H9 (cell line): ENCODE data around the gene KANK4. TPM values are rescaled to one million over a fixed set of nuclear protein-coding genes. Genes with fewer than 3 reads are reported as not detected.

Source experiments
- DNase-seq: peaks from one replicate; pipeline ENCODE4 v3.0.0-alpha.2; 2017
- H2AFZ ChIP-seq: one replicate; pipeline ENCODE4 v1.6.1; 2013; ENCODE audit warnings: mild to moderate bottlenecking, low read length, control low read depth, moderate library complexity
- H2AK5ac ChIP-seq: 2 replicates; pipeline ENCODE4 v1.6.1; 2013; ENCODE audit warnings: low read length, control low read depth, mixed read lengths; ENCODE audit not compliant: insufficient read length
- H2BK120ac ChIP-seq: one replicate; pipeline ENCODE4 v1.6.1; 2013; ENCODE audit warnings: low read depth, mild to moderate bottlenecking, low read length, control low read depth, inconsistent platforms; ENCODE audit not compliant: poor library complexity, severe bottlenecking
- H2BK12ac ChIP-seq: 2 replicates; pipeline ENCODE4 v1.6.1; 2013; ENCODE audit warnings: low read length, control low read depth, mixed read lengths, low read depth; ENCODE audit not compliant: insufficient read length
- H2BK15ac ChIP-seq: 2 replicates; pipeline ENCODE4 v1.6.1; 2013; ENCODE audit warnings: low read depth, low read length, control low read depth
- H2BK20ac ChIP-seq: one replicate; pipeline ENCODE4 v1.6.1; 2013; ENCODE audit warnings: low read depth, mild to moderate bottlenecking, low read length, control low read depth, inconsistent platforms; ENCODE audit not compliant: poor library complexity, severe bottlenecking
- H2BK5ac ChIP-seq: 2 replicates; pipeline ENCODE4 v1.6.1; 2013; ENCODE audit warnings: low read length, control low read depth, mixed read lengths; ENCODE audit not compliant: insufficient read length
- H3K14ac ChIP-seq: 2 replicates; pipeline ENCODE4 v1.6.1; 2013; ENCODE audit warnings: low read length, control low read depth; ENCODE audit not compliant: insufficient read depth
- H3K18ac ChIP-seq: 2 replicates; pipeline ENCODE4 v1.6.1; 2013; ENCODE audit warnings: low read depth, mild to moderate bottlenecking, mixed read lengths, low read length, control low read depth; ENCODE audit not compliant: insufficient read length
- H3K23ac ChIP-seq: 2 replicates; pipeline ENCODE4 v1.6.1; 2013; ENCODE audit warnings: low read length, control low read depth, mixed read lengths, low read depth; ENCODE audit not compliant: insufficient read length
- H3K23me2 ChIP-seq: 2 replicates; pipeline ENCODE4 v1.6.1; 2013; ENCODE audit warnings: low read depth, mild to moderate bottlenecking, mixed read lengths, low read length, control low read depth; ENCODE audit not compliant: insufficient read length, poor library complexity, severe bottlenecking
- H3K27ac ChIP-seq: 2 replicates; pipeline ENCODE4 v1.5.1; 2013; ENCODE audit warnings: low read length, control low read depth, mixed read lengths, low read depth; ENCODE audit not compliant: insufficient read length
- H3K27me3 ChIP-seq: 2 replicates; pipeline ENCODE4 v1.6.1; 2013; ENCODE audit warnings: low read length, control low read depth, inconsistent platforms; ENCODE audit not compliant: insufficient read depth
- H3K4ac ChIP-seq: 2 replicates; pipeline ENCODE4 v1.6.1; 2013; ENCODE audit warnings: low read depth, mild to moderate bottlenecking, control low read depth, inconsistent platforms, low read length, moderate library complexity
- H3K4me1 ChIP-seq: 2 replicates; pipeline ENCODE4 v1.6.1; 2013; ENCODE audit warnings: low read length, control low read depth, inconsistent platforms; ENCODE audit not compliant: insufficient read depth
- H3K4me2 ChIP-seq: 2 replicates; pipeline ENCODE4 v1.6.1; 2013; ENCODE audit warnings: low read length, control low read depth, mixed read lengths; ENCODE audit not compliant: insufficient read length, insufficient read depth
- H3K56ac ChIP-seq: 2 replicates; pipeline ENCODE4 v1.6.1; 2013; ENCODE audit warnings: low read depth, mild to moderate bottlenecking, mixed read lengths, low read length, control low read depth; ENCODE audit not compliant: insufficient read length
- H3K79me1 ChIP-seq: 2 replicates; pipeline ENCODE4 v1.6.1; 2013; ENCODE audit warnings: low read depth, mild to moderate bottlenecking, moderate library complexity, low read length, control low read depth, inconsistent platforms; ENCODE audit not compliant: insufficient read depth, poor library complexity, severe bottlenecking
- H3K79me2 ChIP-seq: 2 replicates; pipeline ENCODE4 v1.6.1; 2013; ENCODE audit warnings: low read length, control low read depth, inconsistent platforms; ENCODE audit not compliant: insufficient read depth
- H3K9ac ChIP-seq: 2 replicates; pipeline ENCODE4 v1.6.1; 2013; ENCODE audit warnings: low read length, control low read depth, mixed read lengths; ENCODE audit not compliant: insufficient read length; ENCODE audit errors: extremely low read depth
- H3K9me3 ChIP-seq: one replicate; pipeline ENCODE4 v1.6.1; 2013; ENCODE audit warnings: low read depth, low read length, inconsistent platforms; ENCODE audit not compliant: control insufficient read depth
- H3T11ph ChIP-seq: one replicate; pipeline ENCODE4 v1.6.1; 2013; ENCODE audit warnings: mild to moderate bottlenecking, low read length, control low read depth, inconsistent platforms
- H4K20me1 ChIP-seq: one replicate; pipeline ENCODE4 v1.6.1; 2013; ENCODE audit not compliant: control insufficient read depth, insufficient read length, insufficient read depth
- H4K5ac ChIP-seq: 2 replicates; pipeline ENCODE4 v1.6.1; 2013; ENCODE audit warnings: low read depth, mild to moderate bottlenecking, mixed read lengths, low read length, control low read depth; ENCODE audit not compliant: insufficient read length
- H4K8ac ChIP-seq: replicated peaks from 2 replicates; pipeline ENCODE4 v1.6.1; 2013; ENCODE audit warnings: low read length, control low read depth, mixed read lengths, low read depth; ENCODE audit not compliant: insufficient read length
- H4K91ac ChIP-seq: 2 replicates; pipeline ENCODE4 v1.6.1; 2013; ENCODE audit warnings: low read depth, mild to moderate bottlenecking, moderate library complexity, mixed read lengths, low read length, control low read depth; ENCODE audit not compliant: insufficient read length
- H3K27ac Mint-ChIP-seq, 3 experiments: 2 replicates in 2 of 3; 3 replicates in 1 of 3; pipeline ENCODE4 v1.8.0; 2020 to 2021; ENCODE audit warnings: mixed read lengths in 3 of 3, mild to moderate bottlenecking in 1 of 3, moderate library complexity in 1 of 3
- H3K27me3 Mint-ChIP-seq: 2 replicates; pipeline ENCODE4 v1.8.0; 2021; ENCODE audit warnings: low read depth, mild to moderate bottlenecking, moderate library complexity, mixed read lengths
- H3K36me3 Mint-ChIP-seq, 3 experiments: 2 replicates in 2 of 3; 3 replicates in 1 of 3; pipeline ENCODE4 v1.8.0; 2020 to 2021; ENCODE audit warnings: low read depth in 3 of 3, mixed read lengths in 3 of 3; ENCODE audit not compliant: insufficient read depth in 1 of 3
- H3K4me1 Mint-ChIP-seq, 2 experiments: 2 replicates each; pipeline ENCODE4 v1.8.0; 2020; ENCODE audit warnings: mixed read lengths in 2 of 2
- H3K4me3 Mint-ChIP-seq, 2 experiments: 2 replicates in 1 of 2; 3 replicates in 1 of 2; pipeline ENCODE4 v1.8.0; 2020 to 2021; ENCODE audit warnings: mild to moderate bottlenecking in 2 of 2, mixed read lengths in 2 of 2, moderate library complexity in 1 of 2
- H3K9me3 Mint-ChIP-seq, 2 experiments: 2 replicates in 1 of 2; 3 replicates in 1 of 2; pipeline ENCODE4 v1.8.0; 2020; ENCODE audit warnings: mild to moderate bottlenecking in 2 of 2, mixed read lengths in 2 of 2, moderate library complexity in 1 of 2
- WGBS: extraction: QIAGEN DNeasy Blood & Tissue Kit; methylation state at CpG from one replicate; pipeline ENCODE4 v1.1.7; 2013; ENCODE audit warnings: missing lambda C conversion rate, low lambda C conversion rate, mixed read lengths; ENCODE audit not compliant: insufficient read length; ENCODE audit errors: extremely low coverage; 5-methylcytosine and 5-hydroxymethylcytosine counted together
- total RNA-seq: library from RNA; stranded (reverse); gene quantifications from 2 replicates; pipeline ENCODE4 v1.2.1, GENCODE V29; 2021
- TF ChIP-seq, protein P1 (sequence below): fragments of 200-600 bp; sonication (generic); conservative IDR thresholded peaks from 3 replicates; pipeline ENCODE4 v1.8.0; 2021; ENCODE audit warnings: antibody characterized with exemption, mild to moderate bottlenecking

Gene KANK4
- total RNA-seq, 1 experiment from 2014 or later = 0.15 TPM

DNA sequence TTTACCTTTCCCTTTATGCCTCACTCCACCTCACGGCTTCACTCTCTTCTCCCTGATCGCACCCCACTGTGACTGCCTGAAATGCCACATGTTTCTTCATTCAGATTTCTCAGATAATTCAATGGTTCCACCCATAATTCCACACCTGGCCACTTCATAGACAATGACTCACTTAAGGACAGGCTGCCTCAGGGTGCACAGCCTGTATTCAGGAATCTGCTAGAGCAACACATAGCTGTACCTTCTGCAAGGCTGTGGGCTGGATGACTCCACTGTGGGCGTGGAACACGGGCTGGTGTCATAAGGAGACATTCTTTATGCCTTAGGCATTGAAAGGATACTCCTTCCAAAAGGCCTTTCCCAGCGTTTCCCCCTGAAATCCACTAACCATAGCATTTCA is 88.5 kb downstream of the KANK4 start:
- no peak overlapping the region for H2BK12ac ChIP-seq
- peaks cover 4% of the 10 kb centered on the region; the same call in 1 of the 2 replicates for H3K4me1 ChIP-seq
- H3K27me3 ChIP-seq = no peaks in the 10 kb centered on the region
- Mint-ChIP-seq H3K9me3 (no peaks in the 10 kb centered on the region), H3K27me3 (no peaks in the 10 kb centered on the region), H3K27ac (peak overlapping the region in 2 of 3 experiments; percentile 6 to 55; a peak in 1 of 7 replicates), H3K4me3 (no peak overlapping the region), H3K4me1 (peaks cover 46 to 53% of the 10 kb centered on the region in 2 experiments), H3K36me3 (peaks cover 17 to 34% (median 29%) of the 10 kb centered on the region in 3 experiments)
- peaks cover 4% of the 10 kb centered on the region for H3K23me2 ChIP-seq
- no peak overlapping the region for H4K91ac ChIP-seq
- H2BK15ac ChIP-seq = no peak overlapping the region
- H4K5ac ChIP-seq = no peak overlapping the region
- H3T11ph ChIP-seq = no peak overlapping the region
- H3K27ac ChIP-seq = no peak overlapping the region
- H3K18ac ChIP-seq = no peak overlapping the region
- H3K4ac ChIP-seq = no peak overlapping the region
- no peaks in the 10 kb centered on the region for H3K79me2 ChIP-seq
- no peak overlapping the region for H2BK5ac ChIP-seq
- no peak overlapping the region for H2BK120ac ChIP-seq
- H4K8ac ChIP-seq = no peak overlapping the region
- DNase-seq = no peak
- H3K79me1 ChIP-seq = no peaks in the 10 kb centered on the region
- H4K20me1 ChIP-seq = no peaks in the 10 kb centered on the region
- no peak overlapping the region for H2BK20ac ChIP-seq
- TF ChIP-seq, protein P1, sequence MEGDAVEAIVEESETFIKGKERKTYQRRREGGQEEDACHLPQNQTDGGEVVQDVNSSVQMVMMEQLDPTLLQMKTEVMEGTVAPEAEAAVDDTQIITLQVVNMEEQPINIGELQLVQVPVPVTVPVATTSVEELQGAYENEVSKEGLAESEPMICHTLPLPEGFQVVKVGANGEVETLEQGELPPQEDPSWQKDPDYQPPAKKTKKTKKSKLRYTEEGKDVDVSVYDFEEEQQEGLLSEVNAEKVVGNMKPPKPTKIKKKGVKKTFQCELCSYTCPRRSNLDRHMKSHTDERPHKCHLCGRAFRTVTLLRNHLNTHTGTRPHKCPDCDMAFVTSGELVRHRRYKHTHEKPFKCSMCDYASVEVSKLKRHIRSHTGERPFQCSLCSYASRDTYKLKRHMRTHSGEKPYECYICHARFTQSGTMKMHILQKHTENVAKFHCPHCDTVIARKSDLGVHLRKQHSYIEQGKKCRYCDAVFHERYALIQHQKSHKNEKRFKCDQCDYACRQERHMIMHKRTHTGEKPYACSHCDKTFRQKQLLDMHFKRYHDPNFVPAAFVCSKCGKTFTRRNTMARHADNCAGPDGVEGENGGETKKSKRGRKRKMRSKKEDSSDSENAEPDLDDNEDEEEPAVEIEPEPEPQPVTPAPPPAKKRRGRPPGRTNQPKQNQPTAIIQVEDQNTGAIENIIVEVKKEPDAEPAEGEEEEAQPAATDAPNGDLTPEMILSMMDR = no peak
- no peak overlapping the region for H3K4me2 ChIP-seq
- H3K9me3 ChIP-seq = no peaks in the 10 kb centered on the region
- no peak overlapping the region for H3K56ac ChIP-seq
- H3K9ac ChIP-seq = no peak overlapping the region
- no peak overlapping the region for H2AFZ ChIP-seq
- no peak overlapping the region for H2AK5ac ChIP-seq
- H3K14ac ChIP-seq = no peak overlapping the region
- WGBS = no CpG with 5 or more reads among the region's 5 CpGs
- no peak overlapping the region for H3K23ac ChIP-seq
